ENCODE measurements around the gene MYO6.
"Not testable (repeated sequence)": the region's sequence is repeated elsewhere in the genome, so short reads cannot be mapped to it uniquely, and the experiment has no call there.

MYO6 gene

DNA sequence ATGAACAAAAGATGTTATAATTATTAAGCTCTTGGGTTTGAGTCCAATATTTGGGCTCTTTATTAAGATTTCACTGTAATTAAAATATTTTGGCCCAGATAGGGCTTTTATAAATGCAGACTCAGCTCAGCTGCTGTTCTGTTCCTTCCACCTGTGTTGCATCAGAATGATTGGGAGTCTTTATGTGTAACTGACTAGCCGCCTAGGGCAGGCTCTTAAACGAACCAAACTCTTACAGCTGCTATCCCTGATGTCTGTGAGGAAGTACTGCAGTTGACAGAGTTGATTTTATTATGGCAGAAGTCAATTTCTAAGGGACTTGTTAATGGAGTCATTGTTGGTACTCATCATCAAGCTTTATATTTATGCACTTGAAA lies 144.7 kb downstream of the MYO6 start:
- no peak for DNase-seq

- DNase-seq: no peak
Measured at GRCh38 chr6:75896526-75896925, 147.5 kb downstream of the MYO6 start.

DNA sequence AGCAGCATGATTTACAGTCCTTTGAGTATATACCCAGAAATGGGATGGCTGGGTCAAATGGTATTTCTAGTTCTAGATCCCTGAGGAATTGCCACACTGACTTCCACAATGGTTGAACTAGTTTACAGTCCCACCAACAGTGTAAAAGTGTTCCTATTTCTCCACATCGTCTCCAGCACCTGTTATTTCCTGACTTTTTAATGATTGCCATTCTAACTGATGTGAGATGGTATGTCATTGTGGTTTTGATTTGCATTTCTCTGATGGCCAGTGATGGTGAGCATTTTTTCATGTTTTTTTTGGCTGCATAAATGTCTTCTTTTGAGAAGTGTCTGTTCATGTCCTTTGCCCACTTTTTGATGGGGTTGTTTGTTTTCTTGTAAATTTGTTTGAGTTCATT lies 151.2 kb downstream of the MYO6 start:
- not testable (repeated sequence) for DNase-seq

- DNase-seq: not testable (repeated sequence)
Measured at GRCh38 chr6:75905129-75905528, 156.1 kb downstream of the MYO6 start.

DNA sequence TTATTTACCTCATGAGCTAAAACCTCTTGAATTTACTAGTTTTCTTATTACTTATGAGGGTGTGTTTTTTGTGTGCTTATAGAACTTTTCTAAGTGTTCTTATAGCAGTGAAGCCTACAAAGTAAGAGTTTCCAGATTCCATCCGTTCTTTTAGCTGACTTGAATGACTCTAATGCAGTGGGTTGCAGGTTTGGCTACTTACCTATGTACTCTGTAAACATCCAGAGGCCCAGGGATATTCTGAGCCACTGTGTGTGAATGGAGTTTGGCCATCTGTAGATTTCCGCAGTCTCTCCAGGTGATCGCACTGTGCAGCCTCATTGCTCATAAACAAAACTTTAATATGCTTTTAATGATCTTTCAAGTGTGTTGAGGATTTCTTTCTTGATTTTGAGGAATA lies 157.8 kb downstream of the MYO6 start:
- no peak for DNase-seq

DNA sequence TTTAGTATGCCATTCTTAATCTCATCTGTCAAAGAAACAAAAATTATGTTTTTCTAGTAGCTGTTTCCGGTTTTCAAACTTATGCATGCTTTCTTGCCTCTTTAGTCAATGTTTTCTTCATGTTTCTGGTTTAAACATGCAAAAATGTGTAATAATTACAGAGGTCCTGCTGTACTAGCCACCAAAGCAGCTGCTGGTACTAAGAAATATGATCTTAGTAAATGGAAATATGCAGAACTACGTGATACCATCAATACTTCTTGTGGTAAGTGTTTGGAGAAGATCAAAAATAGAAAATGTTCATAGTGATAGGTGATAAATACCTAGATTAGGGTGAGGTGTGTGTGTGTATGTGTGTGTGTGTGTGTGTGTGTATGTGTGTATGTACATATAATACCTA lies 158.4 kb downstream of the MYO6 start:
- no peak for DNase-seq

GRCh38 chr6:75913040-75913439 lies 164.0 kb downstream of the MYO6 start:
- DNase-seq: no peak

DNA sequence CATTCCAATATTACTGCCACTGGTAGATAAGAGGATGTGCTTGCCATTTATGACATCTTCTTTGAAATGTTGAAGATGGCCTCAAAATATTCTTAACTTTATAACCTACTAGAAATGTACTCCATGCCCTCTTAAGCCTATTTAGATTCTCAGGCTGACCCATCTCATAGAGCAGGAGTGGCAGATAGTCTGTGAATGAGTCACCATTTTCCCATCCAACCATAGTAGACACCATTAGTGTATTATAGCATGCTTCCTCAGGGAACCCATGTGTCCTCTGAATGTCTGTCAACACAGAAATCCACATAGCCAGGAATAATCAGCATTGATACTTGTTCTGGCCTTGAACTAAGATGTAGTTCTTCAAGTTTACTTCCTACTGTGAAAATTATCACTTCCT lies 173.2 kb downstream of the MYO6 start:
- no peak for DNase-seq

- DNase-seq: no peak
Measured at GRCh38 chr6:75926293-75927168, 177.5 kb downstream of the MYO6 start.

- no peak for DNase-seq
Measured at GRCh38 chr6:75931011-75931680, 182.1 kb downstream of the MYO6 start.

DNA sequence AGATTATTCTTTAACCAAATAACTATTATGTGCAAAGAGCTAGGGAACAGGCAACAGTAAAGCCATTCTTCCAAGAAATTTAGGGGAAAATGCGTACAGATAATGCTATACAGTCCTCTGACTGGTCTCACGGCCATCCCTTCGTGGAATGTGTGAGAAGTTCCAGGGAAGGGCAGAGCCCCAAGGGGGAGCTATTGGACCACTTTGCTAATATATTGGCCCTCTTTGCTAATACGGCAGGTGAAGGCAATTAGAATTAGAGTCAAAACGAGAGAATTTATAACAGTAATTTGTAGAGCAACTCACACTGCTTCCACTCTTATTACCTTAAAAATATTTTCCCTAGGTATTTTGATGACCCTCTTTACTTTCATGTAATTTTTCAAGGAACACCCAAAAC lies 183.0 kb downstream of the MYO6 start:
- peak; percentile 23 for DNase-seq

GRCh38 chr6:75933387-75933975 lies 184.4 kb downstream of the MYO6 start:
- DNase-seq: no peak

DNA sequence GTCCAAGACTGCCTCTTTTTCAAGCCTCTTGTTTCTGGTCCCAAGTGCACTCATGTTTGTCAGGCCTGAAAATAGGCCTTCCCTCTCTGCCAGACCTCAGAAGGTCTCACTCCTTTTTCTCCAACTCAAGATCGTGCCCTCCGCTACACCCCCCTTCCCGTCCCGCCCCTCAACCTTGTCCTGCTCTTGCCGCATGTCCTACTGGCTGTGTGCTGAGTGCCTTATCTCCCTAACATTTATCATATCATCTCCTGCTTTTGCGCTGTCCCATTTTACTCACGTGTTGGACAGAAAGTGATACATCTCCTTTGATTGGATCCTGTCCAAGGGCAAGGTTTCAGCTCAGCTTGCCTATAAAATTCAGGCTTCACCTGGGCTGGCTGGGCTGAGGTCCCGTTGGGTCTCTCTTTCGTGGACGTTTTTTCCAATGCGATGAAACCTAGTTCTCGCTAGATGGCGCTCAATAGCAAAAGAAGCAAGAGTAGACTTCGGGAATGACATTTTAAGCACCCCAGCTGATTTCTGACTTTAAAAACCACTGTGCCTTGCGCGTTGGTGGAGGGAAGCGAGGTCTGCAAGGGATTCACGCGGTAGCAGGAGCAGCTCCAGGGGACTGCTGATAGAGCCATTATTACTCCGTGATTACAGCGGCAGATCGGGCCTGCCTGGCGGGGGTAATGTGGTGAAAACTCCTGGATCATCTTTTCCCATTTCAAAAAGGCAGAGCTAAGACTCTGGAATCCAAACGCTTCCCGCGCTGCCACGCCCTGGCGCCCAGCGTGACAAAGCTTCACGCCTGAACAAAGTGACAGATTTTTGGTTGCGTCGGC lies 185.8 kb downstream of the MYO6 start:
- DNase-seq: peak; percentile 56

GRCh38 chr6:75935473-75935793 lies 186.4 kb downstream of the MYO6 start:
- no peak for DNase-seq

DNA sequence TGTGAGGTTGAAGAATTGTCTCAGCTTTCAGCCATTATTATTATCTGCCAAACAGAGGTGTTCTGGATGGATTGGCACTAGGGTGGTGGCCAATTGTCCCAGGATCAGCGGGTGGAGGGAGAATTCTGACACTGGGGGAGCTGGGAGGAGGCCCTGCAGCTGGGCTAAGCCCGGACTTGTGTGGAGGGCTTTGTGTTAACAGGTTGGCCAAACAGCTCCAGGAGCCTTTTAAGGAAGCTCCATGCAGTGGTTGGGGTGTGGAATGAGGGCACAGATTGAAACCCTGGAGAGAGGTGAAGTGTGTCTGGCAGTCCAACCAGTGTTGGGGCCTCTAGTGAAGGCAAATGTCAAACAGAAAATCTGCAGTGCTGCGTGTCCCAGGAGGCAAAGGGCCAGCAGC lies 187.6 kb downstream of the MYO6 start:
- no peak for DNase-seq

- DNase-seq: no peak
Measured at GRCh38 chr6:75937846-75938245, 188.8 kb downstream of the MYO6 start.

DNA sequence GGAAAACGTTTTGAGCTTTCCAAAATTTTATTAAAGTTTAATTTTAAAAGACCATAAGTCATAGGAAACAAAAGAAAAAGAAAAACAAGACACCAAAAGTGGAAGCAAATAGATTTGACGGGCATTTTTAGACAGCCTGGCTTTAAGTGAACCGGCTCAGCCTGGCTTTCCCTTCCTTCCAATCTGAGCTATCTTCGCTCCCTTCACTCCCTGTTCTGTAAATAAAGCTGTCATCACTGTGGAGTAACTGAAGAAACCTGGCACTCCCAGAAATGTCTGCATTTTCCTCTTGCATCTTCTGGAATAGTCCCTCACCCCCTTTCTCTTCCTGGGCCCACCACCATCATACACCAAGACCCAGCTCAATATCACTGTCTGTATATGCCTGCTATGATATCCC lies 191.5 kb downstream of the MYO6 start:
- DNase-seq: no peak

DNA sequence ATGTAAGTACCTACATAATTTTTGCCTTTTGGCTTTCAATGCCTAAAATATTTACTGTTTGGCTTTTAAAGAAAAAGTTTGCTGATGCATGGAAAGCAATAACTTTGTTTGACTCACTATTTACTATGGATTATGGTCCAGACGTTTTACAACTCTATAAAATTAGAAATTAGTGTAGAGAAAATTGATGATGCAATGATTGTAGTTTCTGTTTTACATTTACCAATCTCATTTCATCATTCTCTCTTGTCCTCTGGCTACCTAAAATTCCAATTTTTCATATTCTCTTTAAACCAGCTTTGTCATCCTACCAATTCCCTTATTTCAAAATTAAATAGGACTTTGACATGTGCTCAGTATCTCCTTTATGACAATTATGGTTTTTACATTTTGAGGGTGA lies 192.5 kb downstream of the MYO6 start:
- DNase-seq: no peak

DNA sequence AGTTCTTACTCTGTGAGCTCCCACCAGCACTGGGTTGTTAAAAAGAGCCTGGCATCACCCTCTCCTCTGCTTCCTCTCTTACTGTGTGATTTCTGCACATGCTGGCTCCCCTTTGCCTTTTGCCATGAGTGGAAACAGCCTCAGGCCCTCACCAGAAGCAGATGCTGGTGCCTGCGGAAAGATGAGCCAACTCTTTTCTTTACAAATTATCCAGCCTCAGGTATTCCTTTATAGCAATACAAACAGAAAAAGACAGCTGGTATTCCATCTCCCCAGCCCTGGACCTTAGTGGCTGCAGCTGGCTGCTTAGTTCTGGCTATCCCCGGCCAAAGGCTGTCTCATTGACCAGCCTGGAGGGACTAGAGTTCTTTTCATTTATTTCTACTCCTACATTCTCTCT lies 194.3 kb downstream of the MYO6 start:
- DNase-seq: no peak

GRCh38 chr6:75946146-75946831 lies 197.2 kb downstream of the MYO6 start:
- DNase-seq: no peak

GRCh38 chr6:75947935-75948334 lies 198.9 kb downstream of the MYO6 start:
- DNase-seq: no peak

GRCh38 chr6:75952128-75952527 lies 203.1 kb downstream of the MYO6 start:
- no peak for DNase-seq

GRCh38 chr6:75963569-75963968 lies 214.5 kb downstream of the MYO6 start:
- DNase-seq: no peak
